ENCODE measurements around the gene FREM3. TPM values are rescaled to one million over a fixed set of nuclear protein-coding genes. Genes with fewer than 3 reads are reported as not detected.

FREM3 gene
- total RNA-seq, 1 donor from 2014 or later: not detected

DNA sequence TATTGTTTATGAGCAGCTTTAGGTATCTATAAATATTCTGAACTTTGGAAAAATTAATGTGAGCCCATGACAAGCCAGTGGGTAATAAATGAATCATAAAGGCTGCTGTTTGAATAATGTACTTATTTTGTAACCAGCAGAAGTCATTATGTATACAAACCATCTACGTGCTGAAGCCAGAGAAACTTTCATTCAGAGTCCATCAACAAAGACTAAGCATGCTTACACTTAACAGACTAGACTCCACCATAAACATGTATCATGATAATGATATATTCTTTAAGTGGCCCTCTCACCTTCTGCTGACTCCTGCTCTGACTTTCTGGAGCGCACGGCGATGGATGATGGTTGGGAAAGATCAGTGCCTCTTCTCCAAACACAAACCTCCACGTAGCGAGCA lies 114.9 kb downstream of the FREM3 start:
- Mint-ChIP-seq H3K36me3 (ENCODE audit: low read depth) (no peaks in the 10 kb centered on the region), H3K27me3 (peaks cover 2% of the 10 kb centered on the region), H3K4me3 (no peak overlapping the region), H3K9me3 (peaks cover 8% of the 10 kb centered on the region), H3K27ac (no peak overlapping the region), H3K4me1 (no peaks in the 10 kb centered on the region)
- intact Hi-C loops (cut with micrococcal nuclease): no loop called here
- no peak for DNase-seq

DNA sequence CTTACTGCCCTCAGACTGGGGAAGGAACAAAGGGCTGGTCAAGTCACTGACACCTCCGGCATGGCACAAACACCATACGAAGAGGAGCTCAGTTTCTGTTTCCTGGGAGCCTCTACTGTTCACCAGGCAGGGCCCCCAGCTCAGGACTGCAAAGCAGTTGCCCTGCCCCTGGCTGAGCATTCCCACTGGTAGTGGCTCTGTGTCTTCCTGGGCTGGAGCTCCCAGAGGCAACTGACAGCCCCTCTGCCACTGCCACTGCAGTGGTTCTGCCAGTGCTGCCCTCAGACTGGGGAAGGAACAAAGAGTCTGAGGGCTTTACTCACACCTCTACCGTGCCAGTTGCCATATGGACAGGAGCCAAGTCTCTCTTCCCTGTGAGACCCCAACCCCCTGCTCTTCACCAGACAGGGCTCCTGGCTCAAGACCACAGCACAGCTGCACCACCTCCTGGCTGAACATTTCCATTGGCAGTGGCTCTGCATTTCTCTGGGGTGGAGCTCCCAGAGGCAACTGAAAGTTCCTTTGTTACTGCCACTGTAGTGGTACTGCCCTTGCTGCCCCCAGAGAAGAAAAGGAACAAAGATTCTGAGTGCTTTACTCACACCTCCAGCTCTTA lies 119.0 kb downstream of the FREM3 start:
- intact Hi-C loops (cut with micrococcal nuclease): no loop called here
- Mint-ChIP-seq H3K9me3 (peaks cover 8% of the 10 kb centered on the region), H3K4me1 (no peaks in the 10 kb centered on the region), H3K4me3 (no peak overlapping the region), H3K27me3 (no peaks in the 10 kb centered on the region), H3K27ac (no peak overlapping the region), H3K36me3 (ENCODE audit: low read depth) (peaks cover 2% of the 10 kb centered on the region)
- DNase-seq: no peak

GRCh38 chr4:143575331-143575730 lies 125.1 kb downstream of the FREM3 start:
- Mint-ChIP-seq H3K4me1 (no peaks in the 10 kb centered on the region), H3K4me3 (no peak overlapping the region), H3K27ac (no peak overlapping the region), H3K36me3 (ENCODE audit: low read depth) (peaks cover 8% of the 10 kb centered on the region), H3K27me3 (no peaks in the 10 kb centered on the region), H3K9me3 (no peaks in the 10 kb centered on the region)
- DNase-seq: no peak
- intact Hi-C loops (cut with micrococcal nuclease): no loop called here

- intact Hi-C loops (cut with micrococcal nuclease): no loop called here
- H3K27me3 Mint-ChIP-seq: no peaks in the 10 kb centered on the region
- H3K27ac Mint-ChIP-seq: no peak overlapping the region
- peaks cover 21% of the 10 kb centered on the region for H3K36me3 Mint-ChIP-seq (ENCODE audit: low read depth)
- H3K4me3 Mint-ChIP-seq: no peak overlapping the region
- peaks cover 8% of the 10 kb centered on the region for H3K9me3 Mint-ChIP-seq
- DNase-seq: no peak
- H3K4me1 Mint-ChIP-seq: peaks cover 6% of the 10 kb centered on the region
These were observed 136.0 kb downstream of the FREM3 start for GRCh38 chr4:143564472-143564871.

DNA sequence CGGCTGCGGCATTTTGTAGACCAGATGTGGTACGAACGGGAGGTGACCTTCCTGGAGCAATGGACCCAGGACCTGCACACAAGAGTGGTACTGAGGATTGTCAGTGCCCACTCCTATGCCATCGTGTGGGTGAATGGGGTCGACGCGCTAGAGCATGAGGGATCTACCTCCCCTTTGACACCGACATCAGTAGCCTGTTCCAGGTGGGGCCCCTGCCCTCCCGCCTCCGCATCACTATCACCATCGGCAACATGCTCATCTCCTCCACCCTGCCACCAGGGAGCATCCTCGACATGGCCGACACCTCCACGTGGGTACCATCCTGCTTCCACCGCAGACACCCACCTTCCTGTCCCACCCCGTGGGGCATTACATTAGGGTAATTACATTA lies 140.7 kb downstream of the FREM3 start:
- intact Hi-C loops (cut with micrococcal nuclease): loop anchor here (2.0 to 10.0 kb wide), 3 partner anchors 45 to 1615 kb away; no protein-coding TSS in a partner anchor
- H3K4me1 Mint-ChIP-seq: peaks cover 15% of the 10 kb centered on the region
- peak overlapping the region; percentile 92 for H3K27ac Mint-ChIP-seq
- no peaks in the 10 kb centered on the region for H3K27me3 Mint-ChIP-seq
- peak overlapping the region; percentile 94 for H3K4me3 Mint-ChIP-seq
- DNase-seq: peak; percentile 70
- H3K9me3 Mint-ChIP-seq: peaks cover 4% of the 10 kb centered on the region
- H3K36me3 Mint-ChIP-seq (ENCODE audit: low read depth): peaks cover 8% of the 10 kb centered on the region

DNA sequence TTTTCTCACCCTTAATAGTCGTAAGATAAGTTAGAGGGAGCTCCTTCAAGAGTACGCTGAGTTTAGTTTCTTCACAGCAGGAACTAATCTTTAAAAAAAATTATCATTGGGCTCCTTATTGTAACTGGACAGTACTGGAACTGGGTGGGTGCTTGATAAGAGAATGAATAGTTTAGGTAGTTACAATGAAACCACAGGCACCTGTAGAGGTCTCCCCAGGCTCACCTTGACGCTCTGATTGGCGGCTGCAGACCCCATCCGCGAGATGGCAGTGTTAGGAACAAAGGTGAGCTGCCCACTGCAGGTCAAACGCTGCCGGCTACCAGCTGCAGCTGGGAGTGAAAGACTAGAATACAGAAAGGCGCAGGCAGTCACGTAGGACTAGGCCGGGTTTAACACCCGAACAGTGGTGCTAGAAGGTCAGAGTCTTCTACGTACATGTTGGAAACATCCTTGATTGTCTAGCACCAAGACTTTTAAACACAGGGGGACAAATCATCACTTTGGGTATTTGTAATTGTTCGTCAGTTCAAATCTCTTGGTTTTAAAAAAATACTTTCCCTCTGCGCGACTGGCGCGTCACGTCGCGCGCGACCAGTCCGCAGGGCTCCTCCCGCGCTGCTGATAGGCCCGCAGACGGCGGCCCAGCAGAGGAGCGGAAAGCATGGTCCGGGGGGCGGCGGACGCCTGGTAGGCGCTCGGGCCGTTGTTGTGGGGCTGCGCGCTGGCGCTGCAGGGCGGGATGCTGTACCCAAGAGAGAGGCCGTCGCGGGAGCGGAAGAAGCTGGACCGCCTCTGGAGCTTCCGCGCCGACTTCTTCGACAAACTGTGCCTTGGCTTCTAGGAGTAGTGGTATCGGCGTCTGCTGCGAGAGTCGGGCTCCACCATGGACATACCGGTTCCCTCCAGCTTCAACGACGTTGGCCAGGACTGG lies 141.4 kb downstream of the FREM3 start:
- peaks cover 18% of the 10 kb centered on the region for H3K4me1 Mint-ChIP-seq
- H3K27me3 Mint-ChIP-seq: no peaks in the 10 kb centered on the region
- peak; percentile 90 for DNase-seq
- H3K27ac Mint-ChIP-seq: peak overlapping the region; percentile 92
- intact Hi-C loops (cut with micrococcal nuclease): loop anchor here (2.0 to 10.0 kb wide), 3 partner anchors 44 to 1616 kb away; no protein-coding TSS in a partner anchor
- H3K9me3 Mint-ChIP-seq: peaks cover 4% of the 10 kb centered on the region
- peaks cover 10% of the 10 kb centered on the region for H3K36me3 Mint-ChIP-seq (ENCODE audit: low read depth)
- H3K4me3 Mint-ChIP-seq: peak overlapping the region; percentile 94

GRCh38 chr4:143558286-143558685 lies 142.2 kb downstream of the FREM3 start:
- Mint-ChIP-seq H3K9me3 (peaks cover 4% of the 10 kb centered on the region), H3K27ac (peak overlapping the region; percentile 29), H3K27me3 (no peaks in the 10 kb centered on the region), H3K4me3 (no peak overlapping the region), H3K4me1 (peaks cover 18% of the 10 kb centered on the region), H3K36me3 (ENCODE audit: low read depth) (peaks cover 13% of the 10 kb centered on the region)
- intact Hi-C loops (cut with micrococcal nuclease): loop anchor here (2.0 to 10.0 kb wide), 3 partner anchors 43 to 1617 kb away; no protein-coding TSS in a partner anchor
- DNase-seq: no peak

- intact Hi-C loops (cut with micrococcal nuclease): loop anchor here (10.0 kb wide), 1 partner anchor 1619 kb away; no protein-coding TSS in a partner anchor
- DNase-seq: no peak
- H3K4me3 Mint-ChIP-seq: no peak overlapping the region
- H3K9me3 Mint-ChIP-seq: no peaks in the 10 kb centered on the region
- peaks cover 25% of the 10 kb centered on the region for H3K36me3 Mint-ChIP-seq (ENCODE audit: low read depth)
- peaks cover 16% of the 10 kb centered on the region for H3K4me1 Mint-ChIP-seq
- no peak overlapping the region for H3K27ac Mint-ChIP-seq
- no peaks in the 10 kb centered on the region for H3K27me3 Mint-ChIP-seq
These were observed 144.8 kb downstream of the FREM3 start for GRCh38 chr4:143555676-143556075.

DNA sequence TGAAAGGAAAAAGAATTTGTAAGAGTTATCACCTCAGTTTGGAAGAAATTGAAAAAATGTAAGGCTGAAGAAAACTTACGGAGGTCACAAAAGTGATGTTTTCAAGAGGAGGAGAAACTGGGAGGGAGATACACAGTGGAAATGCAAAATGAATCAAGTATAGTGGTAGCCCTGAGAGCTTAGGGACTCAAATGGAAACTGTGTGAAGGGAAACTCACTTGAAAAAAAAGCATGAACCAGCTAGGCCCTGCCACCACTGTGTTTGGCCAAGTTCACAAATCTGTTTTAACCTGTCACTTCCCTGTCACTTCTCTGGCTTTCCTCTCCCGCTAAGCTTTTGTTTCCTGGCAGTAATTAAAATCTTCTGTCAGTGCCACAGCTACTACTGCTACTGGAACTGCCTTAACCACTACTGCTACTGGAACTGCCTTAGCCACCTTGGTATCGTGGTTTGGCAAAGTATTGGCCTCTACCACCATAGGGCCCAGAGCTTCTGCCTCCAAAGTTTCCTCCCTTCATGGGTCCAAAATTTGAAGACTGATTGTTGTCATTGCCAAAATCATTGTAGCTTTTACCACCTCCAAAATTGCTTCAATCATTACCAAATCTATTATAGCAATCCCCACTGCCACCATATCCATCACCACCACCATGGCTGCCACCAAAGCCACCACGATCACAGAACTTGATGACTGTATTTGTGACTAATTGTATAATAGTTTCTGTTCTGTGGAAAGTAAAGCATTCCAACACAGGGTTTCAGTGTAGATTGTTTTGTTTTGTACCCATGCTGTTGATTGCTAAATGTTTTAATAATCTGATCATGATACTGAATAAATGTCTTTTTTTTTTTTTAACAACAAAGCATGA lies 145.5 kb downstream of the FREM3 start:
- intact Hi-C loops (cut with micrococcal nuclease): loop anchor here (10.0 kb wide), 1 partner anchor 1620 kb away; no protein-coding TSS in a partner anchor
- peaks cover 17% of the 10 kb centered on the region for H3K4me1 Mint-ChIP-seq
- no peak for DNase-seq
- peaks cover 30% of the 10 kb centered on the region for H3K36me3 Mint-ChIP-seq (ENCODE audit: low read depth)
- no peaks in the 10 kb centered on the region for H3K9me3 Mint-ChIP-seq
- peak overlapping the region; percentile 37 for H3K27ac Mint-ChIP-seq
- no peaks in the 10 kb centered on the region for H3K27me3 Mint-ChIP-seq
- H3K4me3 Mint-ChIP-seq: no peak overlapping the region

- peaks cover 57% of the 10 kb centered on the region for H3K36me3 Mint-ChIP-seq (ENCODE audit: low read depth)
- no peak overlapping the region for H3K27ac Mint-ChIP-seq
- H3K27me3 Mint-ChIP-seq: no peaks in the 10 kb centered on the region
- DNase-seq: no peak
- intact Hi-C loops (cut with micrococcal nuclease): loop anchor here (10.0 kb wide), 1 partner anchor 1625 kb away; no protein-coding TSS in a partner anchor
- H3K9me3 Mint-ChIP-seq: no peaks in the 10 kb centered on the region
- no peak overlapping the region for H3K4me3 Mint-ChIP-seq
- H3K4me1 Mint-ChIP-seq: peaks cover 10% of the 10 kb centered on the region
These were observed 150.5 kb downstream of the FREM3 start for GRCh38 chr4:143549928-143550327.

- Mint-ChIP-seq H3K4me3 (no peak overlapping the region), H3K4me1 (peaks cover 7% of the 10 kb centered on the region), H3K9me3 (peaks cover 4% of the 10 kb centered on the region), H3K27me3 (no peaks in the 10 kb centered on the region), H3K36me3 (ENCODE audit: low read depth) (peaks cover 72% of the 10 kb centered on the region), H3K27ac (no peak overlapping the region)
- no peak for DNase-seq
- intact Hi-C loops (cut with micrococcal nuclease): no loop called here
These were observed 160.8 kb downstream of the FREM3 start for GRCh38 chr4:143539670-143540023.

- peaks cover 72% of the 10 kb centered on the region for H3K36me3 Mint-ChIP-seq (ENCODE audit: low read depth)
- H3K27me3 Mint-ChIP-seq: no peaks in the 10 kb centered on the region
- intact Hi-C loops (cut with micrococcal nuclease): no loop called here
- DNase-seq: no peak
- H3K4me3 Mint-ChIP-seq: no peak overlapping the region
- H3K27ac Mint-ChIP-seq: no peak overlapping the region
- H3K9me3 Mint-ChIP-seq: peaks cover 4% of the 10 kb centered on the region
- peaks cover 7% of the 10 kb centered on the region for H3K4me1 Mint-ChIP-seq
These were observed 161.4 kb downstream of the FREM3 start for GRCh38 chr4:143538979-143539669.
